ENCODE results near the gene PDE8A.

Gene PDE8A

GRCh38 chr15:85013785-85014184, 32.1 kb downstream of the PDE8A start:
- TF ChIP-seq, protein P1, sequence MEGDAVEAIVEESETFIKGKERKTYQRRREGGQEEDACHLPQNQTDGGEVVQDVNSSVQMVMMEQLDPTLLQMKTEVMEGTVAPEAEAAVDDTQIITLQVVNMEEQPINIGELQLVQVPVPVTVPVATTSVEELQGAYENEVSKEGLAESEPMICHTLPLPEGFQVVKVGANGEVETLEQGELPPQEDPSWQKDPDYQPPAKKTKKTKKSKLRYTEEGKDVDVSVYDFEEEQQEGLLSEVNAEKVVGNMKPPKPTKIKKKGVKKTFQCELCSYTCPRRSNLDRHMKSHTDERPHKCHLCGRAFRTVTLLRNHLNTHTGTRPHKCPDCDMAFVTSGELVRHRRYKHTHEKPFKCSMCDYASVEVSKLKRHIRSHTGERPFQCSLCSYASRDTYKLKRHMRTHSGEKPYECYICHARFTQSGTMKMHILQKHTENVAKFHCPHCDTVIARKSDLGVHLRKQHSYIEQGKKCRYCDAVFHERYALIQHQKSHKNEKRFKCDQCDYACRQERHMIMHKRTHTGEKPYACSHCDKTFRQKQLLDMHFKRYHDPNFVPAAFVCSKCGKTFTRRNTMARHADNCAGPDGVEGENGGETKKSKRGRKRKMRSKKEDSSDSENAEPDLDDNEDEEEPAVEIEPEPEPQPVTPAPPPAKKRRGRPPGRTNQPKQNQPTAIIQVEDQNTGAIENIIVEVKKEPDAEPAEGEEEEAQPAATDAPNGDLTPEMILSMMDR (conservative IDR thresholded peaks at IDR 0.05; ENCODE audit: low read length) = no peak

GRCh38 chr15:85014932-85015331, 33.3 kb downstream of the PDE8A start:
- DNase-seq (ENCODE audit: low read depth) = no peak
- no peak overlapping the region for H3K4me3 ChIP-seq (ENCODE audit: low read length)
- TF ChIP-seq, protein P1 (conservative IDR thresholded peaks at IDR 0.05; ENCODE audit: low read length) = no peak

More at GRCh38 chr15:85013785-85014184, 32.1 kb downstream of the PDE8A start:
- H3K4me3 ChIP-seq (ENCODE audit: low read length) = no peak overlapping the region
- no peak for DNase-seq (ENCODE audit: low read depth)

GRCh38 chr15:85016275-85016674, 34.6 kb downstream of the PDE8A start:
- DNase-seq (ENCODE audit: low read depth) = no peak
- TF ChIP-seq, protein P1 (conservative IDR thresholded peaks at IDR 0.05; ENCODE audit: low read length) = no peak
- no peak overlapping the region for H3K4me3 ChIP-seq (ENCODE audit: low read length)

GRCh38 chr15:85019815-85020590, 38.3 kb downstream of the PDE8A start:
- no peak for DNase-seq (ENCODE audit: low read depth)

DNA sequence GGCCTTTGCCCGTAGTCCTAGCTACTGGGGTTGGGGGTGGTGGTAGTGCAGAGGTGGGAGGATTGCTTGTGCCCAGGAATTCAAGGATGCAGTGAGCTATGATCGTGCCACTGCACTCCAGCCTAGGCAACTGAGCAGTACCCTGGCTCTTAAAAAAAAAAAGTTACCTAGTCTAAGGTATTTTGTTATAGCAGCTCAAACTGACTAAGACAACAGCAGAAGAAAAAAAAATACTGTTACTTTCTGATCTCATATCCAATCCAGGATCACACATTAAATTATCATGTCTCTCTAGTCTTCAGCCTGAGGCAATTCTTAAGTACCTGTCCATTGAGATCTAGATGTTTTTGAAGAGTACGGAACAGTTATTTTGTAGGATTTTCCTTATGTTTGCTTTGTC, 39.8 kb downstream of the PDE8A start:
- DNase-seq (ENCODE audit: low read depth) = no peak
- H3K4me3 ChIP-seq (ENCODE audit: low read length) = no peak overlapping the region
- TF ChIP-seq, protein P1 (conservative IDR thresholded peaks at IDR 0.05; ENCODE audit: low read length) = no peak

More at GRCh38 chr15:85019815-85020590, 38.3 kb downstream of the PDE8A start:
- H3K4me3 ChIP-seq (ENCODE audit: low read length) = no peak overlapping the region
- TF ChIP-seq, protein P1 (conservative IDR thresholded peaks at IDR 0.05; ENCODE audit: low read length) = no peak

DNA sequence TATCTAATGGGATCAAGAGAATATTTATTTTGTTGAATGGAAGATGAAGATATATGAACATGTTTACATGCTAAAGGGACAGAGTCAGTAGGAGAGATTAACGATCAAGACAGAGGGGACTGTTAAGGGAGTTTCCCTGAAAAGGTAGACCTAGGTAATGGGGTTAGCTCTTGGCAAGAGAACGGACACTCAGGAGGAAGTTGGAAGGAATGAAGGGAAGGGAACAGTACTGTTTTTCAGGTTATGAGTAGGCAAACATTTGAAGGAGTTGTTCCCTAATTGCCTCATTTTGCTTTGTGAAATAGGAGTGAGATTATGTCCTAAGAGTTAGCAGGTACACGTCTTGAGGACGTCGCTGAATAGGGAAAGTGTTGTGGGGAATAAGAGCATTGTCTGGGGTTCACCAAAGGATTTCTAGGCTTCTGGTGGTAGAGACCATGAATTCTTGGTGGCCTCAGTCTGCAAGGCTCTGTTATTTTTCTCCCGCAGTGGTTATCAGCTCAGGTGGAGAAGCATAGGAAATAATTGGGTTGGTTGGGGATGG, 41.3 kb downstream of the PDE8A start:
- TF ChIP-seq, protein P1 (conservative IDR thresholded peaks at IDR 0.05; ENCODE audit: low read length) = no peak
- no peak overlapping the region for H3K4me3 ChIP-seq (ENCODE audit: low read length)
- DNase-seq (ENCODE audit: low read depth) = no peak

DNA sequence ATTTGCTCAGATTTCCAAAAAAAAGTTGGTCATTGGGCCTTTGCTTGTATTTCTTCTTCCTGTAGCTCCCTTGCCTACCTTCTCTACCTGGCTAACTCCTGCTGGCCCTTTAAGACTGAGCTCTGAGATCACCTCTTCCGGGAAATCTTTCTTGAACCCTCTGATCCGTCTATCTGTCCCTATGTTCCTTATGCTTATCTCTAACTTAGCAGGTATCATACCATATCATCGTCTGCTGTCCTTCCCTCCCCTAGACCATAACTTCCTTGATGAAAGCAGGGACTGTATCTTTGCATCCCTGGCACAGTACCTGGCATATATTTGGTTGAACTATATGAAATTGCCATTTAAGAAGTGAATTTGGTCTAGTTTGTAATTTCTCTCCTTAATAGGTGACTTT, 42.3 kb downstream of the PDE8A start:
- no peak for DNase-seq (ENCODE audit: low read depth)
- H3K4me3 ChIP-seq (ENCODE audit: low read length) = no peak overlapping the region
- TF ChIP-seq, protein P1 (conservative IDR thresholded peaks at IDR 0.05; ENCODE audit: low read length) = no peak
